HG02642 (cell line): Measurements from ENCODE around the gene PTPRO.

Experiments used
- ATAC-seq: cut with Tn5 transposase; IDR thresholded peaks from one replicate; pipeline ENCODE4 v1.9.1; 2021; ENCODE audit warnings: mild to moderate bottlenecking; ENCODE audit not compliant: unreplicated experiment, poor library complexity

The PTPRO gene

GRCh38 chr12:15344561-15344960, 22.3 kb downstream of the PTPRO start:
- ATAC-seq, result no peak

DNA sequence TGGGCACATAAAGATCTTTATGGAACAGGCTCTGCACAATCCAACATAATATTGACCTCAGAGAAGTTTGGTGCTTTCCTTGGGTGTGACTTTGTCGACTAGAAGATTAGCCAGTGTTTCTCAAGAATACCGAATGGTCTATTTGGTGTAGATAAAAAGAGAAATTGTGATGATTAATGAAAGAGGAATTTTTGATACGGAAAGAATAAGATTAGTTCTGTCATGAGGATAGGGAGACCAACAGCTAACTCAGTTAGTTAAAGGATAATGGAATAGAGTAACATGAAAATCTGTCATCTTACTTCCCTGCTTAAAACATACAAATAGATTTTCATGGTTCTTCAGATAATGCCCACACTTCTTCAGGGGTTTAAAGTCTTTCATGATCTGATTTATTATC, 24.2 kb downstream of the PTPRO start:
- no peak for ATAC-seq

GRCh38 chr12:15350643-15351042, 28.3 kb downstream of the PTPRO start:
- ATAC-seq, result no peak

DNA sequence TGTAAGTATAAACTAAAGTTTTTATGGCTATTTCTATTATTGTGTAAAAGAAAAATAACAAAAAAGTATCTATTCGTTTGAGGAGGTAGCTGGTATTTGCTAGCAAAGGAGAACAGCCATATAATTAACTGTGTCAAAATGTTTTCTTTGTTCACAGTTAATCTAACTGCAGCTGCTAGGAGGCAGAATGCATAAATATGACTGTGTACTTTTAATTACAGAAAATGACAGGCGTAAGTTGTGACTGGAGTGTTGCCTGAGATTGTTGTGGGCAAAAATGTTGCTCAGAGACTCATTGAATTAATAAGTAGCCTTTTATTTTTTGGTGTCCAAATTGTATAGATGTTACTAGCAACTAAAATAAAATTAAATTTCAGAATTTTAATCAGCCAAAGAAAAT, 33.5 kb downstream of the PTPRO start:
- no peak for ATAC-seq

DNA sequence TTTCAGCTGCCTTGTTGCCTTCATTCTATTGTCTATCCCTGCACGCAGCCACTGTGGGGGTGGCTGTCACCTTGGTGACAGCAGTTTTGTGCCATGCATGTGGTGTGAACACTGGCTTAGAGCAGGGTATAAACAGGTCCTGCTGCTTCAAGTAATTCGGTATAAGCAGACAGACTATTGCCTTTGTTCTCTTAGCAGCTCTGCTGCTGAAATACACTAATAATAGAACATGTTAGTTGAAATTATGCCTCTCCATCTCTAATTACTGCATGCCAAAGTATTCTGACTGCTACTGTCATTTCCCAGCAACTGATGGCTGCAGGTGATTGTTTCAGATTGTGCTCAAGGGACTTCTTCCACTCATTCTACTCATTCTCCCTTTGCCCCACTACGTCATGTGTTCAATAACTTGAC, 34.6 kb downstream of the PTPRO start:
- no peak for ATAC-seq

GRCh38 chr12:15364221-15365160, 42.2 kb downstream of the PTPRO start:
- ATAC-seq, result no peak

DNA sequence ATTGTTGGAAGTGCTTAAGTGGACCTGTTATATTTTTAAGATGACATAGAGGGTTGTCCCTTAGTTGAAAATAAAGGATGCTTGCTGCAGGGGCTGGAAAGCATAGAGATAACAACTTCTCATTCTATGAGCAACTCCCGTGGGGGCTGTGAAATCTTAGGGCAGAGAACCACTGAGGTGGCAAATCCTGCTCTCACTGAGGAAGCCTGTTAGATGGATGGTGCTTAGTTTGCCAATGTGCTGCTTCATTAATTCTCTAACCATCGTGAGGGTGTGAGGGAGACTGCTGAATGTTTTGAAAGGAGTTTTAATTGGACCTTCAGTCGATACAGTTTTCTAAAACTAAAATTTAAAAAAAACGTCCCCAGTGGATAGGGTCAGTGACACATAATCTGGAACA, 46.5 kb downstream of the PTPRO start:
- no peak for ATAC-seq

DNA sequence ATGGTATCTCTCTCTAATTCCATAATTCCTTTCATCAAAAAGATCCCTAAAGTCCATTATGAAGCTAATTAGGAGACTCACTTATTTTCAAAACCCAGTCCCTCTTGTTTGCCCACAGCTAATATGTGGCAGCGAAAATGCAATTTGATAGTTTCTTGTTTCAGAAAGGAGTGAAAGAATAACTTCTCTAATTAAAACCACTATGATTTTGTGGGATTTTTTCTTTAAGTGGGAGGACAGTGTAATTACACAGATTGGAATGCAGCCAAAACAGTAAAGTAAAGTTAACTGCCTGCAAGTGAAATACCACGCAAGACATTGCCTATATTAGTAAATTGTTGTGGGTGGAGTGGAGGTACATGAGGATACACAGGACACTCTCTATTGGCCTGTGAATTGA, 50.0 kb downstream of the PTPRO start:
- no peak for ATAC-seq

GRCh38 chr12:15387772-15388171, 65.5 kb downstream of the PTPRO start:
- ATAC-seq, result no peak

GRCh38 chr12:15389561-15389960, 67.3 kb downstream of the PTPRO start:
- ATAC-seq, result no peak

- ATAC-seq, result no peak
These were observed 70.7 kb downstream of the PTPRO start for GRCh38 chr12:15393037-15393436.

DNA sequence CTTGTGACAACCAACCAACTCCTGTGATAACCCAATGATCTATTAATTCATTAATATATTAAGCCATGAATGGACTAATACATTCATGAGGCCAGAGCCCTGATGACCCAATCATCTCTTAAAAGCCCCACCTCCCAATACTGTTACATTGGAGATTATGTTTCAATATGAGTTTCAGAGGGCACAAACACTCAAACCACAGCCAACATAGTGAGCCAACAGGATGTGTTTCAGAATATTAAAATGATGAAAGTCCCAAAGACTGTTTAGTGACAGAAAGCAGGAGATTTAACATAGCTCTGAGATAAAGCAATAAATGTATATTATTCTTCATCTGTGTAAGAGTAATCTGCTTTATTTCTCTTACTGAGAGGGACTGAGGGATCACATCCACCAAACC, 71.7 kb downstream of the PTPRO start:
- ATAC-seq, result no peak

DNA sequence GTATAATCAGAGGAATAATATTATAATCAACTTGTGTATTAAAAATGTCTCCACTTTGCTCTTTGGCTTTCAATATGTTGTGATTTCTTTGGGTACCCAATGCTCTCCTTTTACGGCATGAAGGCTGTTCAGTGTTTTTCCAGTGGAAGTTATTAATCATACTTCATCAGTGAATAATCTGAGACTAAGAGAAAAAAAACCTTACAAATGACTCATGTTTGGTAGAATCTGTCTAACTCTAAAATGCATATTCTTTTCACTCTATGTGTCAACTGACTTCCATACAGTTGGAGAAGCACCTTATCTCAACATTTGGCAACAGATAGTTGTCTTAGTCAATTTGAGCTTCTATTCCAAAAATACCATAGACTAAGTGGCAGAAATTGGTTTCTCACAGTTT, 82.2 kb downstream of the PTPRO start:
- ATAC-seq, result no peak

DNA sequence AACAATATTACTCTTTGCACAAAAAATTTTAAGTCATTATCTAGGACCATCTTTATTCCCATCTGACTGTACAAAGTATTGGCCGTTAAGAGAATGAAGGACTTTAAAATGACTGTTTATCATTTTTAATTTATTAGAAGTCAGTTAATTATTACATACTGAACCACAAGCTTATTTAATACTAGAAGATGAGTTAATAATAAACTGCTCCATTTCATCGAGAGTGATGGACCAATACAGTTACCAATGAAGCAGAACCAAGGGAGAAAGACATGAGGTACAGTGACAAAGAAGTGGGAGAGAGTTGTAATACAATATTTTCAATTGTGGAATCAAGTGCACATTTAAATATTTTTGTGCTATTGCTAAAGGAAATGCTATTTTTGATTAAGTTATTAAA, 83.3 kb downstream of the PTPRO start:
- ATAC-seq, result no peak

DNA sequence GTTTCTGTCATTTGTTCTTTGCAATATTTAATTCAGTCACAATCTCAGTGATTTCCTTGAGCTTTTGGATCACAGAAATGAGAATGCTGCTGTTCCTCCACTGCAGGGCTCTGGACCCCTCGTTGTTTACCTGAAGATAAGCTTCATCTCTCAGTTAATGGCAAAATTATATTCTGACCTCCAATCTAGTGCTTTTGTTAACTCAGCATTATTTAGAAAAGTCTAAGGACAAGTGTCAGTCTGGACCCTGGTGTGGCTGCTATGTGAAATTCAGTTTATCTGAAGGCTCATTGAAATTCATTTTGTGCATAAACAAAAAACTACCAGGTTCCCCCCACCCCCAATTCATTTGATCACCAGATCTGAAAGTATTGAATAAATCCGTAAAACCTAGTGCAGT, 84.7 kb downstream of the PTPRO start:
- no peak for ATAC-seq

GRCh38 chr12:15411842-15412241, 89.5 kb downstream of the PTPRO start:
- ATAC-seq, result no peak

- ATAC-seq, result no peak
These were observed 95.4 kb downstream of the PTPRO start for GRCh38 chr12:15417691-15418090.

DNA sequence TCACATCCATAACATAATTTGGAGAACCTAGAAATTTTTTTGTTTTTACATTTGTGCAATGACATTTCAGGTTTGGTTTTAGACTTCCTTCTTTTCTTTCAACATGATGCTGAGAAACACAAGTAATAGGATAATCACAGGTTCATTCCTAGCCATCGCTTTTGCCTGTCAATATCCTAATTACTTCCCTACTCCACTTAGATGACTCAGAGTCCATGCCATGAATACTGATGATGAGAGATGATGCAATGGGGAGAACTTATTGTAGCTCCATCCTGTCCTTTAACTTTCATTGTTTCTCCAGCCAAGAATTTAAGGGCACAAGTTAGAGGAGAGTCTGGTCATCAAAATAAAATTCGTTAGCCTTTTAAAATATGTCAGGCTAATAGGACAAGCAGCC, 101.3 kb downstream of the PTPRO start:
- ATAC-seq, result no peak

DNA sequence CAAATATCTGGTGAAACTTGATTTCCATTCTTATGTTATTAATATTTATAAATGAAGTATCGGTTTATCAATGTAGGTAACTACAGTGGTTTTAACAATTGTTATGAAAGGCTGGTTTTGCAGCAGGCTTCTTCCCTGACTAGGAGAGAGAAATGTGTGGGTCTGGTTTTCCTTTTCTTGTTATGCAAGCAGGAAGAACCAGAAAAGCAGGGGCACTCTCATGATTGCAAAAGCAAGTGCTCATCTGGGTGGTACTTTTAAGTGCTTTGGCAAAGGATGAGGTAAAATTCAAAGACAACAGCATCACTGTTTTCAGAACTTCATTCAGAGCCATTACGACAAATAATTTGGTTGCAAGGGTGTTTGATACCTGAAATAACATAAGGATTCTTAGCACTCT, 105.6 kb downstream of the PTPRO start:
- ATAC-seq, result no peak

DNA sequence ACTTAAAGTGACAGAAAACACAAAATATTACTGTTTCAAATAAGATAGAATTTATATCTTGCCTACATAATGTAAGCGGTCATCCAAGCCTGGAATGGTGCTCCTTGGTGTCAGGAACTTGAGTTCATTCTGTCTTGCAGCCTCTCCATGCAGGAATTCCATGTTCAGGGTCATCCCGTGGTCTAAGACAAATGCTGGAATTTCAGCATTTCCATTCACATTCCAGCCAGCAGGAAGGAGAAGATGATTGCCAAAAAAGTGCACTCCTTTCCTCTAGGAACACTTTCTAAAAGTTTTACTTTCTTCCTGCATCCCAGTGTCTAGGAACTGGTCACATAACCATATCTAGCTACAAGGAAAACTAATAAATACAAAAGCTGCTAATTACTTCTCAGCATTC, 106.3 kb downstream of the PTPRO start:
- ATAC-seq, result no peak

DNA sequence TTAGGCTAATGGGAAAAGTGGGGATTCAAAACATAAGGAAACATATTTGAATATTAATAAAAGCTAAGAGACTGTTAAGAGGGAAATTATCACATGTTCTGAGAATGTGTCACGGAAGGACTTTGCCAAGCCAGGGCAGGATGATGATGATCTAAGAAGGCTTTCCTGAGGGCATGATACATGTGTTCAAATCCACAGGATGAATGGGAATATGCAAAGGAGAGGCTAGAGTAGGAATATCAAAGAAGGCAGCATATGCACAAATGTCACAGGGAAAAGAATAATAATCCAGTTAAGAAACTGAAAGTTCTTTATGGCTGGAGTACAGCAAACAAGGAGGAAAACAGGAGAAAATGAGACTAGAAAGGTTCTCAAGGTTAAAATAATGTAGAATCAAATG, 107.0 kb downstream of the PTPRO start:
- ATAC-seq, result no peak

- no peak for ATAC-seq
These were observed 113.3 kb downstream of the PTPRO start for GRCh38 chr12:15435597-15435996.
